Activated CD4-positive, alpha-beta T cell treated with anti-CD3 and anti-CD28 coated beads, Interleukin-2, amount 10 ng/mL, durations not matched to agents 7 days and 5 days (primary cell): Measurements from ENCODE around the gene PLPP3. TPM values are rescaled to one million over a fixed set of nuclear protein-coding genes. Genes with fewer than 3 reads are reported as not detected.

Experiments
- CTCF ChIA-PET: fragments of 350-600 bp; sonication (Branson Sonifier 250); formaldehyde crosslinking; loops from one replicate; lab custom pipeline; 2021; ENCODE audit warnings: antibody characterized with exemption; lab: Charles Lee
- POLR2A ChIA-PET: fragments of 350-600 bp; sonication (Branson Sonifier 250); formaldehyde crosslinking; loops from one replicate; lab custom pipeline; 2021; ENCODE audit warnings: antibody characterized with exemption; lab: Charles Lee
- DNase-seq: peaks from one replicate; pipeline ENCODE4 v3.0.0-alpha.2; 2020
- H3K27ac Mint-ChIP-seq: one replicate; pipeline ENCODE4 v1.8.0; 2021; ENCODE audit warnings: mild to moderate bottlenecking, moderate library complexity, mixed read lengths
- H3K27me3 Mint-ChIP-seq: one replicate; pipeline ENCODE4 v1.8.0; 2021; ENCODE audit warnings: mixed read lengths
- H3K36me3 Mint-ChIP-seq: one replicate; pipeline ENCODE4 v1.8.0; 2021; ENCODE audit warnings: low read depth, mixed read lengths
- H3K4me1 Mint-ChIP-seq: one replicate; pipeline ENCODE4 v1.8.0; 2021; ENCODE audit warnings: mixed read lengths
- H3K4me3 Mint-ChIP-seq: one replicate; pipeline ENCODE4 v1.8.0; 2021; ENCODE audit warnings: mild to moderate bottlenecking, moderate library complexity, mixed read lengths
- H3K9me3 Mint-ChIP-seq: one replicate; pipeline ENCODE4 v1.8.0; 2021; ENCODE audit warnings: mixed read lengths
- total RNA-seq, 2 experiments: library from RNA; stranded (reverse); gene quantifications; one replicate each; pipeline ENCODE4 v1.2.3, GENCODE V29; 2021

PLPP3 gene
- total RNA-seq, 2 experiments from 2014 or later, result not detected

GRCh38 chr1:56450004-56450666 is 129.2 kb downstream of the PLPP3 start:
- no peaks in the 10 kb centered on the region for H3K4me1 Mint-ChIP-seq
- DNase-seq, result no peak
- CTCF ChIA-PET, result no interaction called here

GRCh38 chr1:56448529-56449300 is 130.6 kb downstream of the PLPP3 start:
- Mint-ChIP-seq H3K4me3 (no peak overlapping the region), H3K9me3 (no peaks in the 10 kb centered on the region), H3K36me3 (no peaks in the 10 kb centered on the region), H3K27ac (no peak overlapping the region), H3K27me3 (no peaks in the 10 kb centered on the region), H3K4me1 (no peaks in the 10 kb centered on the region)
- no peak for DNase-seq
- ChIA-PET CTCF (no interaction called here), POLR2A (no interaction called here)

More at GRCh38 chr1:56450004-56450666, 129.2 kb downstream of the PLPP3 start:
- POLR2A ChIA-PET, result no interaction called here
- Mint-ChIP-seq H3K36me3 (no peaks in the 10 kb centered on the region), H3K27ac (no peak overlapping the region), H3K9me3 (no peaks in the 10 kb centered on the region), H3K4me3 (no peak overlapping the region), H3K27me3 (no peaks in the 10 kb centered on the region)

- CTCF ChIA-PET, result no interaction called here
- Mint-ChIP-seq H3K27me3 (no peaks in the 10 kb centered on the region), H3K36me3 (no peaks in the 10 kb centered on the region), H3K27ac (no peak overlapping the region), H3K9me3 (no peaks in the 10 kb centered on the region), H3K4me1 (no peaks in the 10 kb centered on the region), H3K4me3 (no peak overlapping the region)
- no peak for DNase-seq
- POLR2A ChIA-PET, result no interaction called here
Observed at GRCh38 chr1:56447823-56448222, 131.5 kb downstream of the PLPP3 start.

GRCh38 chr1:56446531-56447098 is 132.7 kb downstream of the PLPP3 start:
- no peaks in the 10 kb centered on the region for H3K36me3 Mint-ChIP-seq
- ChIA-PET POLR2A (no interaction called here), CTCF (no interaction called here)
- no peak for DNase-seq
- H3K27me3 Mint-ChIP-seq, result no peaks in the 10 kb centered on the region
- H3K27ac Mint-ChIP-seq, result no peak overlapping the region
- no peaks in the 10 kb centered on the region for H3K9me3 Mint-ChIP-seq
- H3K4me1 Mint-ChIP-seq, result no peaks in the 10 kb centered on the region
- H3K4me3 Mint-ChIP-seq, result no peak overlapping the region

- no peaks in the 10 kb centered on the region for H3K9me3 Mint-ChIP-seq
- no peak for DNase-seq
- no peak overlapping the region for H3K4me3 Mint-ChIP-seq
- ChIA-PET CTCF (no interaction called here), POLR2A (no interaction called here)
- no peaks in the 10 kb centered on the region for H3K36me3 Mint-ChIP-seq
- no peaks in the 10 kb centered on the region for H3K4me1 Mint-ChIP-seq
- no peak overlapping the region for H3K27ac Mint-ChIP-seq
- H3K27me3 Mint-ChIP-seq, result no peaks in the 10 kb centered on the region
Observed at GRCh38 chr1:56444960-56445646, 134.3 kb downstream of the PLPP3 start.

Other genes starting within 250 kb of the PLPP3 start
- gene PRKAA2, start 65.8 kb upstream of the PLPP3 start, total RNA-seq, result not detected
- not detected for gene FYB2, start 239.8 kb upstream of the PLPP3 start, total RNA-seq